ENCODE data around the gene CCND3. TPM values are rescaled to one million over a fixed set of nuclear protein-coding genes. Genes with fewer than 3 reads are reported as not detected.

The CCND3 gene
- polyA plus RNA-seq, 12 donors, result 58.5 to 82.8 (median 68.1) TPM; not detected in 1

Other genes starting within 250 kb of the CCND3 start
- 10 to 100 TPM in 1 of 12 donors, 1 to 10 TPM in 10, not detected in 1; 3.7 to 27.9 (median 6.0) TPM for gene TFEB, start 206.2 kb downstream of the CCND3 start, polyA plus RNA-seq (ENCODE audit: insufficient read length in 12 of 12)
- not detected for gene PGC, start 194.4 kb downstream of the CCND3 start, polyA plus RNA-seq (ENCODE audit: insufficient read length in 12 of 12)
- gene FRS3, start 161.9 kb downstream of the CCND3 start, polyA plus RNA-seq (ENCODE audit: insufficient read length in 12 of 12), result 10 to 100 TPM in 1 of 12 donors, 1 to 10 TPM in 10, not detected in 1; 5.7 to 11.9 (median 6.6) TPM
- 1 to 10 TPM in 10 of 12 donors, not detected in 2; 1.2 to 6.9 (median 2.5) TPM for gene PRICKLE4, start 161.0 kb downstream of the CCND3 start, polyA plus RNA-seq (ENCODE audit: insufficient read length in 12 of 12)
- 100 to 1,000 TPM in 11 of 12 donors, not detected in 1; 130 to 199 (median 175) TPM for gene TOMM6, start 154.1 kb downstream of the CCND3 start, polyA plus RNA-seq (ENCODE audit: insufficient read length in 12 of 12)
- 10 to 100 TPM in 1 of 12 donors, 1 to 10 TPM in 10, not detected in 1; 4.2 to 10.3 (median 5.1) TPM for gene USP49, start 46.4 kb downstream of the CCND3 start, polyA plus RNA-seq (ENCODE audit: insufficient read length in 12 of 12)
- gene MED20, start 20.7 kb downstream of the CCND3 start, polyA plus RNA-seq (ENCODE audit: insufficient read length in 12 of 12), result 10 to 100 TPM in 11 of 12 donors, not detected in 1; 15.6 to 22.6 (median 19.7) TPM
- 10 to 100 TPM in 10 of 12 donors, not detected in 2; 21.7 to 35.4 (median 32.0) TPM for gene BYSL, start 20.3 kb downstream of the CCND3 start, polyA plus RNA-seq (ENCODE audit: insufficient read length in 12 of 12)
- 10 to 100 TPM in 11 of 12 donors, not detected in 1; 12.0 to 20.1 (median 14.8) TPM for gene TAF8, start 108.7 kb upstream of the CCND3 start, polyA plus RNA-seq (ENCODE audit: insufficient read length in 12 of 12)
- gene C6orf132, start 200.8 kb upstream of the CCND3 start, polyA plus RNA-seq (ENCODE audit: insufficient read length in 12 of 12), result 10 to 100 TPM in 1 of 12 donors, 1 to 10 TPM in 3, under 1 TPM in 7, not detected in 1; 0.17 to 11.3 (median 0.53) TPM
- gene GUCA1A, start 231.6 kb upstream of the CCND3 start, polyA plus RNA-seq (ENCODE audit: insufficient read length in 12 of 12), result under 1 TPM in 4 of 12 donors, not detected in 8; 0.12 to 0.84 (median 0.15) TPM